Ovary (tissue), 3 donors: ENCODE results near the gene ARHGAP1.

Source experiments
- EP300 ChIP-seq: sonication (generic); formaldehyde crosslinking; IDR thresholded peaks from one replicate; pipeline ENCODE4 v1.6.1; 2017; ENCODE audit warnings: antibody characterized with exemption
- POLR2A ChIP-seq: fragments of 450-650 bp; IDR thresholded peaks from one replicate; pipeline ENCODE4 v1.6.1; 2017; ENCODE audit warnings: antibody characterized with exemption, mild to moderate bottlenecking, moderate library complexity
- TF ChIP-seq, protein P1 (sequence below), 3 donors: fragments of 450-650 bp in 2 of 3; fragments of 200-600 bp in 1 of 3; IDR thresholded peaks; one replicate each; pipeline versions ENCODE4 v1.5.1 to v1.8.0; 2016 to 2022; ENCODE audit warnings: antibody characterized with exemption in 3 of 3, mild to moderate bottlenecking in 1 of 3
- donor health status: DM: no; HTN: no; CAD: no.

DNA sequence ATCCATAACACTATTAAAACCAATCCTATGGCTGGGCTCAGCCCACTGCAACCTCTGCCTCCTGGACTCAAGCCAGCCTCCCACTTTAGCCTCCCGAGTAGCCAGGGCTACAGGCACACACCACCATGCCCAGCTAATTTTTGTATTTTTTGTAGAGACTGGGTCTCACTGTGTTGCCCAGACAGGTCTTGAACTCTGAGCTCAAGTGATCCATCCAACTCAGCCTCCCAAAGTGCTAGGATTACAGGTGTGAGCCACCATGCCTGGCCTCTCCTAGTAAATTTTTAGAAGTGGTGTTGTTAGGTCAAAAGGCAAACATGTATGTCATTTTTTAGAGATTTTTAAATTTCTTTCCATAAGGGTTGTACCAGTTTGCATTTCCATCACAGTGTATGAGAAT, 32.8 kb upstream of the ARHGAP1 start:
- TF ChIP-seq, protein P1, sequence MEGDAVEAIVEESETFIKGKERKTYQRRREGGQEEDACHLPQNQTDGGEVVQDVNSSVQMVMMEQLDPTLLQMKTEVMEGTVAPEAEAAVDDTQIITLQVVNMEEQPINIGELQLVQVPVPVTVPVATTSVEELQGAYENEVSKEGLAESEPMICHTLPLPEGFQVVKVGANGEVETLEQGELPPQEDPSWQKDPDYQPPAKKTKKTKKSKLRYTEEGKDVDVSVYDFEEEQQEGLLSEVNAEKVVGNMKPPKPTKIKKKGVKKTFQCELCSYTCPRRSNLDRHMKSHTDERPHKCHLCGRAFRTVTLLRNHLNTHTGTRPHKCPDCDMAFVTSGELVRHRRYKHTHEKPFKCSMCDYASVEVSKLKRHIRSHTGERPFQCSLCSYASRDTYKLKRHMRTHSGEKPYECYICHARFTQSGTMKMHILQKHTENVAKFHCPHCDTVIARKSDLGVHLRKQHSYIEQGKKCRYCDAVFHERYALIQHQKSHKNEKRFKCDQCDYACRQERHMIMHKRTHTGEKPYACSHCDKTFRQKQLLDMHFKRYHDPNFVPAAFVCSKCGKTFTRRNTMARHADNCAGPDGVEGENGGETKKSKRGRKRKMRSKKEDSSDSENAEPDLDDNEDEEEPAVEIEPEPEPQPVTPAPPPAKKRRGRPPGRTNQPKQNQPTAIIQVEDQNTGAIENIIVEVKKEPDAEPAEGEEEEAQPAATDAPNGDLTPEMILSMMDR (IDR thresholded peaks at IDR 0.05): no peak
- TF ChIP-seq EP300 (no peak), POLR2A (no peak)
